ENCODE results near the gene NBPF3.
"Not testable (repeated sequence)": the region's sequence is repeated elsewhere in the genome, so short reads cannot be mapped to it uniquely, and the experiment has no call there.

NBPF3 gene

GRCh38 chr1:21439345-21439720 is 604 bp upstream of the NBPF3 start:
- DNase-seq: no peak

GRCh38 chr1:21440630-21441125 is 741 bp downstream of the NBPF3 start:
- peak; percentile 42 for DNase-seq

- DNase-seq: not testable (repeated sequence)
Measured at GRCh38 chr1:21446647-21447046, 6.7 kb downstream of the NBPF3 start.

- DNase-seq: no peak
Measured at GRCh38 chr1:21447311-21447710, 7.4 kb downstream of the NBPF3 start.

GRCh38 chr1:21449906-21450305 is 10.0 kb downstream of the NBPF3 start:
- peak; percentile 82 for DNase-seq

GRCh38 chr1:21451212-21451611 is 11.3 kb downstream of the NBPF3 start:
- DNase-seq: no peak

GRCh38 chr1:21451981-21452411 is 12.1 kb downstream of the NBPF3 start:
- DNase-seq: peak; percentile 85

- peak; percentile 92 for DNase-seq
Measured at GRCh38 chr1:21453964-21454614, 14.2 kb downstream of the NBPF3 start.

- DNase-seq: not testable (repeated sequence)
Measured at GRCh38 chr1:21454904-21455303, 15.0 kb downstream of the NBPF3 start.

GRCh38 chr1:21457654-21458053 is 17.7 kb downstream of the NBPF3 start:
- no peak for DNase-seq

GRCh38 chr1:21465127-21465526 is 25.2 kb downstream of the NBPF3 start:
- DNase-seq: not testable (repeated sequence)

GRCh38 chr1:21467946-21468345 is 28.0 kb downstream of the NBPF3 start:
- DNase-seq: not testable (repeated sequence)

GRCh38 chr1:21468599-21468998 is 28.7 kb downstream of the NBPF3 start:
- DNase-seq: peak; percentile 77

GRCh38 chr1:21469581-21469980 is 29.6 kb downstream of the NBPF3 start:
- no peak for DNase-seq

GRCh38 chr1:21472861-21473260 is 32.9 kb downstream of the NBPF3 start:
- DNase-seq: no peak

GRCh38 chr1:21478356-21478755 is 38.4 kb downstream of the NBPF3 start:
- no peak for DNase-seq

- DNase-seq: not testable (repeated sequence)
Measured at GRCh38 chr1:21483881-21484280, 43.9 kb downstream of the NBPF3 start.

GRCh38 chr1:21489146-21489545 is 49.2 kb downstream of the NBPF3 start:
- DNase-seq: no peak

GRCh38 chr1:21490774-21491487 is 51.0 kb downstream of the NBPF3 start:
- peak; percentile 78 for DNase-seq

GRCh38 chr1:21491488-21492355 is 51.8 kb downstream of the NBPF3 start:
- no peak for DNase-seq

- no peak for DNase-seq
Measured at GRCh38 chr1:21492356-21492625, 52.4 kb downstream of the NBPF3 start.

GRCh38 chr1:21494196-21494595 is 54.3 kb downstream of the NBPF3 start:
- no peak for DNase-seq

- DNase-seq: no peak
Measured at GRCh38 chr1:21495225-21495820, 55.4 kb downstream of the NBPF3 start.

Measured in hematopoietic multipotent progenitor cell treated with erythropoietin and hydrocortisone succinate and interleukin-3 and kit ligand, for 6 days (in vitro differentiated cells).